ENCODE measurements around the gene MYO3B.

- no peak for TF ChIP-seq CTCF (IDR thresholded peaks at IDR 0.05)
- TF ChIP-seq EZH2 (IDR thresholded peaks at IDR 0.05): no peak
Measured at GRCh38 chr2:170524828-170525565, 347.1 kb downstream of the MYO3B start.
